ENCODE results near the gene BACE1.

BACE1 gene

GRCh38 chr11:117309310-117309709 lies 6.7 kb downstream of the BACE1 start:
- H3K27me3 ChIP-seq (ENCODE audit: control insufficient read depth in 2 of 2, insufficient read depth in 2 of 2, low read length in 2 of 2) = no peaks in the 10 kb centered on the region
- H3K36me3 ChIP-seq (ENCODE audit: control insufficient read depth in 2 of 2, insufficient read depth in 2 of 2, low read length in 2 of 2) = no peaks in the 10 kb centered on the region
- H3K27ac ChIP-seq (ENCODE audit: low read depth in 2 of 2, low read length in 2 of 2) = no peak overlapping the region
- no peak overlapping the region for H3K4me3 ChIP-seq (ENCODE audit: low read length in 2 of 2)
- no peaks in the 10 kb centered on the region for H3K4me1 ChIP-seq (ENCODE audit: control insufficient read depth in 2 of 2, insufficient read depth in 2 of 2, low read length in 2 of 2)
- H3K9me3 ChIP-seq (ENCODE audit: control insufficient read depth in 2 of 2, low read length in 2 of 2) = no peaks in the 10 kb centered on the region
- H3K9ac ChIP-seq (ENCODE audit: low read depth in 1 of 2, low read length in 2 of 2) = no peak overlapping the region

- Histone ChIP-seq H3K9ac (ENCODE audit: low read depth in 1 of 2, low read length in 2 of 2) (no peak overlapping the region), H3K4me1 (ENCODE audit: control insufficient read depth in 2 of 2, insufficient read depth in 2 of 2, low read length in 2 of 2) (no peaks in the 10 kb centered on the region), H3K9me3 (ENCODE audit: control insufficient read depth in 2 of 2, low read length in 2 of 2) (no peaks in the 10 kb centered on the region), H3K36me3 (ENCODE audit: control insufficient read depth in 2 of 2, insufficient read depth in 2 of 2, low read length in 2 of 2) (no peaks in the 10 kb centered on the region), H3K27me3 (ENCODE audit: control insufficient read depth in 2 of 2, insufficient read depth in 2 of 2, low read length in 2 of 2) (no peaks in the 10 kb centered on the region), H3K4me3 (ENCODE audit: low read length in 2 of 2) (no peak overlapping the region), H3K27ac (ENCODE audit: low read depth in 2 of 2, low read length in 2 of 2) (no peak overlapping the region)
Measured at GRCh38 chr11:117305145-117305544, 10.9 kb downstream of the BACE1 start.

- Histone ChIP-seq H3K9ac (ENCODE audit: low read depth in 1 of 2, low read length in 2 of 2) (no peak overlapping the region), H3K4me1 (ENCODE audit: control insufficient read depth in 2 of 2, insufficient read depth in 2 of 2, low read length in 2 of 2) (no peaks in the 10 kb centered on the region), H3K27ac (ENCODE audit: low read depth in 2 of 2, low read length in 2 of 2) (no peak overlapping the region), H3K9me3 (ENCODE audit: control insufficient read depth in 2 of 2, low read length in 2 of 2) (no peaks in the 10 kb centered on the region), H3K36me3 (ENCODE audit: control insufficient read depth in 2 of 2, insufficient read depth in 2 of 2, low read length in 2 of 2) (no peaks in the 10 kb centered on the region), H3K27me3 (ENCODE audit: control insufficient read depth in 2 of 2, insufficient read depth in 2 of 2, low read length in 2 of 2) (no peaks in the 10 kb centered on the region), H3K4me3 (ENCODE audit: low read length in 2 of 2) (no peak overlapping the region)
Measured at GRCh38 chr11:117303646-117304315, 12.3 kb downstream of the BACE1 start.

GRCh38 chr11:117303101-117303500 lies 13.0 kb downstream of the BACE1 start:
- no peaks in the 10 kb centered on the region for H3K9me3 ChIP-seq (ENCODE audit: control insufficient read depth in 2 of 2, low read length in 2 of 2)
- no peaks in the 10 kb centered on the region for H3K36me3 ChIP-seq (ENCODE audit: control insufficient read depth in 2 of 2, insufficient read depth in 2 of 2, low read length in 2 of 2)
- H3K9ac ChIP-seq (ENCODE audit: low read depth in 1 of 2, low read length in 2 of 2) = no peak overlapping the region
- H3K4me3 ChIP-seq (ENCODE audit: low read length in 2 of 2) = no peak overlapping the region
- H3K27me3 ChIP-seq (ENCODE audit: control insufficient read depth in 2 of 2, insufficient read depth in 2 of 2, low read length in 2 of 2) = no peaks in the 10 kb centered on the region
- no peak overlapping the region for H3K27ac ChIP-seq (ENCODE audit: low read depth in 2 of 2, low read length in 2 of 2)
- no peaks in the 10 kb centered on the region for H3K4me1 ChIP-seq (ENCODE audit: control insufficient read depth in 2 of 2, insufficient read depth in 2 of 2, low read length in 2 of 2)

GRCh38 chr11:117302228-117302627 lies 13.8 kb downstream of the BACE1 start:
- no peak overlapping the region for H3K27ac ChIP-seq (ENCODE audit: low read depth in 2 of 2, low read length in 2 of 2)
- no peaks in the 10 kb centered on the region for H3K9me3 ChIP-seq (ENCODE audit: control insufficient read depth in 2 of 2, low read length in 2 of 2)
- no peaks in the 10 kb centered on the region for H3K4me1 ChIP-seq (ENCODE audit: control insufficient read depth in 2 of 2, insufficient read depth in 2 of 2, low read length in 2 of 2)
- H3K36me3 ChIP-seq (ENCODE audit: control insufficient read depth in 2 of 2, insufficient read depth in 2 of 2, low read length in 2 of 2) = no peaks in the 10 kb centered on the region
- no peak overlapping the region for H3K4me3 ChIP-seq (ENCODE audit: low read length in 2 of 2)
- no peak overlapping the region for H3K9ac ChIP-seq (ENCODE audit: low read depth in 1 of 2, low read length in 2 of 2)
- no peaks in the 10 kb centered on the region for H3K27me3 ChIP-seq (ENCODE audit: control insufficient read depth in 2 of 2, insufficient read depth in 2 of 2, low read length in 2 of 2)

- Histone ChIP-seq H3K27me3 (ENCODE audit: control insufficient read depth in 2 of 2, insufficient read depth in 2 of 2, low read length in 2 of 2) (no peaks in the 10 kb centered on the region), H3K27ac (ENCODE audit: low read depth in 2 of 2, low read length in 2 of 2) (no peak overlapping the region), H3K4me3 (ENCODE audit: low read length in 2 of 2) (no peak overlapping the region), H3K36me3 (ENCODE audit: control insufficient read depth in 2 of 2, insufficient read depth in 2 of 2, low read length in 2 of 2) (no peaks in the 10 kb centered on the region), H3K9me3 (ENCODE audit: control insufficient read depth in 2 of 2, low read length in 2 of 2) (no peaks in the 10 kb centered on the region), H3K4me1 (ENCODE audit: control insufficient read depth in 2 of 2, insufficient read depth in 2 of 2, low read length in 2 of 2) (no peaks in the 10 kb centered on the region), H3K9ac (ENCODE audit: low read depth in 1 of 2, low read length in 2 of 2) (no peak overlapping the region)
Measured at GRCh38 chr11:117300773-117301172, 15.3 kb downstream of the BACE1 start.

- no peaks in the 10 kb centered on the region for H3K36me3 ChIP-seq (ENCODE audit: control insufficient read depth in 2 of 2, insufficient read depth in 2 of 2, low read length in 2 of 2)
- H3K9ac ChIP-seq (ENCODE audit: low read depth in 1 of 2, low read length in 2 of 2) = no peak overlapping the region
- H3K27ac ChIP-seq (ENCODE audit: low read depth in 2 of 2, low read length in 2 of 2) = no peak overlapping the region
- H3K4me1 ChIP-seq (ENCODE audit: control insufficient read depth in 2 of 2, insufficient read depth in 2 of 2, low read length in 2 of 2) = no peaks in the 10 kb centered on the region
- no peaks in the 10 kb centered on the region for H3K27me3 ChIP-seq (ENCODE audit: control insufficient read depth in 2 of 2, insufficient read depth in 2 of 2, low read length in 2 of 2)
- H3K9me3 ChIP-seq (ENCODE audit: control insufficient read depth in 2 of 2, low read length in 2 of 2) = no peaks in the 10 kb centered on the region
- no peak overlapping the region for H3K4me3 ChIP-seq (ENCODE audit: low read length in 2 of 2)
Measured at GRCh38 chr11:117300283-117300663, 15.8 kb downstream of the BACE1 start.

- no peaks in the 10 kb centered on the region for H3K9me3 ChIP-seq (ENCODE audit: control insufficient read depth in 2 of 2, low read length in 2 of 2)
- no peak overlapping the region for H3K27ac ChIP-seq (ENCODE audit: low read depth in 2 of 2, low read length in 2 of 2)
- no peaks in the 10 kb centered on the region for H3K4me1 ChIP-seq (ENCODE audit: control insufficient read depth in 2 of 2, insufficient read depth in 2 of 2, low read length in 2 of 2)
- no peak overlapping the region for H3K4me3 ChIP-seq (ENCODE audit: low read length in 2 of 2)
- no peak overlapping the region for H3K9ac ChIP-seq (ENCODE audit: low read depth in 1 of 2, low read length in 2 of 2)
- peaks cover 0 to 4% of the 10 kb centered on the region in 2 donors for H3K36me3 ChIP-seq (ENCODE audit: control insufficient read depth in 2 of 2, insufficient read depth in 2 of 2, low read length in 2 of 2)
- no peaks in the 10 kb centered on the region for H3K27me3 ChIP-seq (ENCODE audit: control insufficient read depth in 2 of 2, insufficient read depth in 2 of 2, low read length in 2 of 2)
Measured at GRCh38 chr11:117299351-117300282, 16.4 kb downstream of the BACE1 start.

- no peak overlapping the region for H3K27ac ChIP-seq (ENCODE audit: low read depth in 2 of 2, low read length in 2 of 2)
- H3K27me3 ChIP-seq (ENCODE audit: control insufficient read depth in 2 of 2, insufficient read depth in 2 of 2, low read length in 2 of 2) = no peaks in the 10 kb centered on the region
- no peaks in the 10 kb centered on the region for H3K4me1 ChIP-seq (ENCODE audit: control insufficient read depth in 2 of 2, insufficient read depth in 2 of 2, low read length in 2 of 2)
- no peak overlapping the region for H3K9ac ChIP-seq (ENCODE audit: low read depth in 1 of 2, low read length in 2 of 2)
- H3K9me3 ChIP-seq (ENCODE audit: control insufficient read depth in 2 of 2, low read length in 2 of 2) = no peaks in the 10 kb centered on the region
- H3K36me3 ChIP-seq (ENCODE audit: control insufficient read depth in 2 of 2, insufficient read depth in 2 of 2, low read length in 2 of 2) = peaks cover 0 to 6% of the 10 kb centered on the region in 2 donors
- no peak overlapping the region for H3K4me3 ChIP-seq (ENCODE audit: low read length in 2 of 2)
Measured at GRCh38 chr11:117298195-117298594, 17.9 kb downstream of the BACE1 start.

GRCh38 chr11:117296881-117297280 lies 19.2 kb downstream of the BACE1 start:
- no peak overlapping the region for H3K9ac ChIP-seq (ENCODE audit: low read depth in 1 of 2, low read length in 2 of 2)
- H3K9me3 ChIP-seq (ENCODE audit: control insufficient read depth in 2 of 2, low read length in 2 of 2) = no peaks in the 10 kb centered on the region
- H3K36me3 ChIP-seq (ENCODE audit: control insufficient read depth in 2 of 2, insufficient read depth in 2 of 2, low read length in 2 of 2) = peaks cover 0 to 10% of the 10 kb centered on the region in 2 donors
- H3K4me1 ChIP-seq (ENCODE audit: control insufficient read depth in 2 of 2, insufficient read depth in 2 of 2, low read length in 2 of 2) = no peaks in the 10 kb centered on the region
- no peak overlapping the region for H3K4me3 ChIP-seq (ENCODE audit: low read length in 2 of 2)
- H3K27ac ChIP-seq (ENCODE audit: low read depth in 2 of 2, low read length in 2 of 2) = no peak overlapping the region
- H3K27me3 ChIP-seq (ENCODE audit: control insufficient read depth in 2 of 2, insufficient read depth in 2 of 2, low read length in 2 of 2) = no peaks in the 10 kb centered on the region
